Effector CD4-positive, alpha-beta T cell (primary cell): ENCODE results near the gene WIPF1.
A peak's percentile ranks its signal among the peaks of the same experiment; 100 is the strongest.

Experiments used
- DNase-seq: peaks from one replicate; pipeline ENCODE4 v3.0.0-alpha.2; 2020
- total RNA-seq: gene quantifications from one replicate; lab custom pipeline; 2026; lab: John Stamatoyannopoulos, UW

WIPF1 gene
- 353 reads per million, percentile 96 among the genes with 10 or more reads in this experiment for total RNA-seq

GRCh38 chr2:174597345-174598047 lies at the start of gene WIPF1:
Gene WIPF1, minus strand, starts transcription at chr2:174597804. Its CDS starts 12,231 bp downstream, at chr2:174585573.
- DNase-seq: peak; percentile 58

GRCh38 chr2:174645296-174645695 lies 47.7 kb upstream of the WIPF1 start:
- no peak for DNase-seq

GRCh38 chr2:174644406-174644805 lies 46.8 kb upstream of the WIPF1 start:
- DNase-seq: no peak

GRCh38 chr2:174643356-174643755 lies 45.8 kb upstream of the WIPF1 start:
- no peak for DNase-seq

- DNase-seq: no peak
These were observed 43.6 kb upstream of the WIPF1 start for GRCh38 chr2:174641168-174641567.

DNA sequence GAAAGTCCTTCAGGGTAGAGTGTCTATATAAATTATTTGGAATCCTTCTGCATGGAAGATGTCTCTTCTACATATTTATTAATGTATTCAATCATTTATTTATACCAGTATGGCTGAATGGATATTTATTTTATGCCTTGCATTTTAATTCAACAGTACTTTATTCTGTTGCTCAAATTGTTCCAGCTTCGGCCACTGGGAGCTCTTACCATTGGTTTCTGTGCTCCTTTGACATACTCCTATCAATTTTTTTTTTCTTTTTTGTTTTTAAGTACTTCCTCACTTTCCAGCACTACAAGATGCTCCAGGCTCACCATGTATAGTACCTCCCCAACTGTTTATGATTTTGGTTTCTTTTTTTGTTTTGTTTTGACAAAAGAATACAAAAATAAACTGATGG lies 39.4 kb upstream of the WIPF1 start:
- DNase-seq: no peak

DNA sequence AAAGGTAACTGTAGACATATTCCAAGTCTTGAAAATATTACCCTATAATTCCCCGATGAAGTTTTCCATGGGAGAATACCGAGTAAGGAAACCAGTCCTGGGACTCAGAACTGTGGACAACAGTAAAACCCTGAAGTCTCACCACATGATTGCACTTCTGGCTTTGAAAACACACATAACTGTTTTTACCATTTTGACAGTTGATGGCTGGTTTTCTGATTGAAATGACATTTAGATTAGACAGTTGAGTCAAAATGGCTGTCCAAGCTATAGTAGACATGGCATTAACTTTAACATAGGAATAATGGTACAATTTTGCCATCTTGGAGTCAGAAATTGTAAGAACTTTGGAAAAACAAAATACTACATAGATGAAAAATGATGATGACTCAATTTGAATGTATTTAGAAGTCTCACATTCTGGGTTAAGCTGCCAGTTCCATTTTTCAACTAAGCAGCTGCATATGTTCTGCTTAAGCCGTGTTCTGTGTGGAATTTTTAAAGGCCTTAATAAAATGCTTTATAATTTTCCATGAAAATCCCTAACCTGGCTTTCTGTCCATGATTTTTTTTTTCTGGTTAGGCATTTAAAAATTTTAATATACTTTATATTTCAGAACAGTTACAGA lies 38.3 kb upstream of the WIPF1 start:
- DNase-seq: no peak

- DNase-seq: no peak
These were observed 37.5 kb upstream of the WIPF1 start for GRCh38 chr2:174635015-174635593.

- peak; percentile 33 for DNase-seq
These were observed 36.8 kb upstream of the WIPF1 start for GRCh38 chr2:174634130-174635014.

GRCh38 chr2:174633623-174633930 lies 36.0 kb upstream of the WIPF1 start:
- DNase-seq: no peak

- DNase-seq: no peak
These were observed 35.4 kb upstream of the WIPF1 start for GRCh38 chr2:174632841-174633622.

DNA sequence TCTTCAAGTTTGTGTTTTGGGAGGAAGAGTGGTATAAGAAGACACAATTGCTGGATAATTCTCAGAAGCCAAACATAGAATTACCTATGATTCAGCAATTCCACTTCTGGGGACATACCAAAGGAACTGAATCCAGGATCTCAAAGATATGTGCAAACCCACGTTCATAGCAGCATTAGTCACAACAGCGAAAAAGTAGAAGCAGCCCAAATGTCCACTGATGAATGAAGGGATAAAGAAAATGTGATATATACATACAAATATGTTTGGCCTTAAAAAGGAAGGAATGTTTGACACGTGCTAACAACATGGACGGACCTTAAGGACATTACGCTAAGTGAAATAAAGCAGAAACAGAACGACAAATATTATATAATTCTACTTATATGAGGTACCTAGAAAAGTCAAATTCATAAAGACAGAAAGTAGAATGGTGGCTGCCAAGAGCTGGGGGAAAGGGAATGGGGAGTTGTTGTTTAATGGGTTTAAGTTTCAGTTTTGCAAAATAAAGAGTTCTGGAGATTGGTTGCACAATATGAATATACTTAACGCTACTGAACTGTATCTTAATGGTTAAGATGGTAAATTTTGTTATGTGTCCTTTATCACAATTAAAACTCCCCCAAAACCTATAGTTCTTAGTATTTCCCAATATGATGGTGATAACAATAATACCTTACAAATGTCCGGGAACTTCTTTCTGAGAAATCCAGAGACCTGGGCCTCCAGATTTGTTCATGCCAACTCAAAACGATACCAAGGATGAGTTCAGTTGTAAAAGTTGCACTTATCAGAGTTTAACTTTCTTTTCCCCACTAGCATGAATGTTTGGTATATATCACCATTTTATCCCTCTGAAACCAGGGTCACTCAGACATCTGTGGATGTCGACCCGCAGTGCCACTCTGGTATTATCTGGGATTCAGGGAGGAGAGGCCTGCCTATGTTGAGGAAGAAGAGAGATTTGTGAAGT lies 33.7 kb upstream of the WIPF1 start:
- no peak for DNase-seq

- no peak for DNase-seq
These were observed 32.5 kb upstream of the WIPF1 start for GRCh38 chr2:174630107-174630506.

GRCh38 chr2:174629506-174629905 lies 31.9 kb upstream of the WIPF1 start:
- no peak for DNase-seq

- no peak for DNase-seq
These were observed 31.0 kb upstream of the WIPF1 start for GRCh38 chr2:174628528-174629169.

GRCh38 chr2:174627216-174627615 lies 29.6 kb upstream of the WIPF1 start:
- DNase-seq: no peak

GRCh38 chr2:174624895-174625430 lies 27.4 kb upstream of the WIPF1 start:
- no peak for DNase-seq

- no peak for DNase-seq
These were observed 26.1 kb upstream of the WIPF1 start for GRCh38 chr2:174623690-174624089.

DNA sequence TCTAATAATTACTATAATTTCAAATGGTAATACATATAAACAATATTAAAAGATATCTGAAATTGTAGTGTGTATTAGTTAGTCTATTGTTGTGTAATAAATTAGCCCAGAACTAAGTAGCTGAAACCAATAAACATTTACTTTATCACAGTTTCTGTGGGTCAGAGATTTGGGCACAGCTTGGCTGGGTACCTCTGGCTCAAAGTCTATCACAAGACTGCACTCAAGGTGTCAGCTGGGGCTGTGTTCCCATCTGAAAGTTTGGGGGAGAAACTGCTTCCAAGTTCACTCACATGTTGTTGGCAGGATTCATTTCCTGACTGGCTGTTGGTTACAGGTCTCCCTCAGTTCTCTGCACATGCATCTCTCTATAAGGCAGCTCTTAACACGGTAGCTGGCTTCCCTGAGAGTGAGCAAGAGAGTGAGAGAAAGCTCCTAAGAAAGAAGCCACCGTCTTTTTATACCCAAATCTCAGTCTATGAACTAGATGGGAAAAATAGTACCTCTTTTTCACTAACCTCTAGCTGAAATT lies 25.6 kb upstream of the WIPF1 start:
- no peak for DNase-seq

- DNase-seq: no peak
These were observed 23.7 kb upstream of the WIPF1 start for GRCh38 chr2:174621323-174621722.
